Urothelium cell line (cell line): ENCODE results near the gene GPR12.
"Not testable (repeated sequence)": the region's sequence is repeated elsewhere in the genome, so short reads cannot be mapped to it uniquely, and the experiment has no call there.

Experiments
- DNase-seq: peaks from one replicate; pipeline ENCODE4 v3.0.0; 2011; ENCODE audit warnings: low spot score, mixed read lengths
- FAIRE-seq: peaks from 2 replicates; lab custom pipeline; 2011; peaks lifted over from hg19 to GRCh38; lab: Jason Lieb, UNC

Gene GPR12

GRCh38 chr13:26749905-26750304 is 10.7 kb downstream of the GPR12 start:
- FAIRE-seq (no peak), DNase-seq (no peak)

- no peak for FAIRE-seq
- no peak for DNase-seq
Observed at GRCh38 chr13:26749285-26749684, 11.3 kb downstream of the GPR12 start.

- DNase-seq (no peak), FAIRE-seq (no peak)
Observed at GRCh38 chr13:26747706-26748105, 12.9 kb downstream of the GPR12 start.

GRCh38 chr13:26743971-26744370 is 16.6 kb downstream of the GPR12 start:
- no peak for DNase-seq

GRCh38 chr13:26742691-26743358 is 17.8 kb downstream of the GPR12 start:
- DNase-seq (no peak), FAIRE-seq (no peak)

More at GRCh38 chr13:26743971-26744370, 16.6 kb downstream of the GPR12 start:
- no peak for FAIRE-seq

GRCh38 chr13:26735677-26736076 is 24.9 kb downstream of the GPR12 start:
- FAIRE-seq (no peak), DNase-seq (no peak)

- FAIRE-seq (no peak), DNase-seq (no peak)
Observed at GRCh38 chr13:26727633-26728032, 33.0 kb downstream of the GPR12 start.

GRCh38 chr13:26727122-26727521 is 33.5 kb downstream of the GPR12 start:
- FAIRE-seq: no peak

GRCh38 chr13:26726684-26727083 is 33.9 kb downstream of the GPR12 start:
- FAIRE-seq (no peak), DNase-seq (no peak)

More at GRCh38 chr13:26727122-26727521, 33.5 kb downstream of the GPR12 start:
- DNase-seq: no peak

- DNase-seq, FAIRE-seq: not testable (repeated sequence)
Observed at GRCh38 chr13:26723620-26724019, 37.0 kb downstream of the GPR12 start.

- no peak for DNase-seq
- FAIRE-seq: no peak
Observed at GRCh38 chr13:26722321-26722720, 38.3 kb downstream of the GPR12 start.

- no peak for DNase-seq
- no peak for FAIRE-seq
Observed at GRCh38 chr13:26721251-26722121, 39.1 kb downstream of the GPR12 start.

- no peak for DNase-seq
- FAIRE-seq: no peak
Observed at GRCh38 chr13:26719356-26719945, 41.1 kb downstream of the GPR12 start.

GRCh38 chr13:26718872-26719271 is 41.7 kb downstream of the GPR12 start:
- FAIRE-seq: no peak

GRCh38 chr13:26718146-26718545 is 42.4 kb downstream of the GPR12 start:
- no peak for DNase-seq
- FAIRE-seq: no peak

More at GRCh38 chr13:26718872-26719271, 41.7 kb downstream of the GPR12 start:
- no peak for DNase-seq

- no peak for FAIRE-seq
Observed at GRCh38 chr13:26716984-26717383, 43.6 kb downstream of the GPR12 start.

GRCh38 chr13:26713341-26713740 is 47.2 kb downstream of the GPR12 start:
- DNase-seq (no peak), FAIRE-seq (no peak)

More at GRCh38 chr13:26716984-26717383, 43.6 kb downstream of the GPR12 start:
- DNase-seq: no peak

GRCh38 chr13:26711211-26711610 is 49.4 kb downstream of the GPR12 start:
- no peak for FAIRE-seq
- no peak for DNase-seq

- DNase-seq: no peak
- FAIRE-seq: no peak
Observed at GRCh38 chr13:26710166-26710565, 50.4 kb downstream of the GPR12 start.

GRCh38 chr13:26709461-26709860 is 51.1 kb downstream of the GPR12 start:
- FAIRE-seq (no peak), DNase-seq (no peak)

- no peak for DNase-seq
- FAIRE-seq: no peak
Observed at GRCh38 chr13:26708007-26708297, 52.6 kb downstream of the GPR12 start.
